Fibroblast of villous mesenchyme (primary cell): Measurements from ENCODE around the gene ARPP21. TPM values are rescaled to one million over a fixed set of nuclear protein-coding genes. Genes with fewer than 3 reads are reported as not detected.
A peak's percentile ranks its signal among the peaks of the same experiment; 100 is the strongest.

Experiments
- DNase-seq: peaks from one replicate; pipeline ENCODE4 v3.0.0-alpha.2; 2010; ENCODE audit warnings: low read depth
- H3K4me3 ChIP-seq: 2 replicates; pipeline ENCODE4 v1.5.1; 2011; ENCODE audit warnings: low read depth, mild to moderate bottlenecking, low read length
- CTCF ChIP-seq: IDR thresholded peaks from 2 replicates; pipeline ENCODE4 v1.5.1; 2012; ENCODE audit warnings: low read depth, mild to moderate bottlenecking, low read length; ENCODE audit not compliant: insufficient read depth
- total RNA-seq: library from RNA; depleted of rRNA; stranded (reverse); fragments of >200 nt; gene quantifications from 2 replicates; pipeline ENCODE4 v1.2.3, GENCODE V29; 2012

ARPP21 gene
- total RNA-seq, 1 donor, result not detected

DNA sequence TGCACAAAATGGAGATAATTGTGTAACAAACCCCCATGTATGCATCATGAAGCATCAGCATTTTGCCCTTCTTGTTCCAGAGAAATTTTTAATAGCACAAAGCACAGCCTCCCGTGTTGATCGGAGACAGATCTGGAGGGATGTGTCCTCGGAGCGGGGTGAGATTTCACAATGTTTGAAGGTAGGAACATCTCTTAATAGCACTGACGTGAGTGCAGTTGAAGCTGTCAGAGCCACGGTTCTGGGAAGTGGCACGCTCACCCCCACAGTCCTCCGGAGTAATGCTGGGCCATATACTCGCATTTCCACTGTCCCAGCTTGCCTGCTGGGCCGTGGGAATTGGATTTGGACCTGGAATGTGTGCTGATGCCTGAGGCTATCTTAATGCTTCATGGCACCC, 24.1 kb downstream of the ARPP21 start:
- peak; percentile 2 for DNase-seq
- TF ChIP-seq CTCF, result no peak
- no peak overlapping the region for H3K4me3 ChIP-seq

GRCh38 chr3:35664460-35664919, 25.2 kb downstream of the ARPP21 start:
- DNase-seq, result peak; percentile 3
- no peak overlapping the region for H3K4me3 ChIP-seq
- no peak for TF ChIP-seq CTCF

- TF ChIP-seq CTCF, result no peak
- no peak overlapping the region for H3K4me3 ChIP-seq
- DNase-seq, result no peak
Observed at GRCh38 chr3:35665390-35666055, 26.2 kb downstream of the ARPP21 start.

DNA sequence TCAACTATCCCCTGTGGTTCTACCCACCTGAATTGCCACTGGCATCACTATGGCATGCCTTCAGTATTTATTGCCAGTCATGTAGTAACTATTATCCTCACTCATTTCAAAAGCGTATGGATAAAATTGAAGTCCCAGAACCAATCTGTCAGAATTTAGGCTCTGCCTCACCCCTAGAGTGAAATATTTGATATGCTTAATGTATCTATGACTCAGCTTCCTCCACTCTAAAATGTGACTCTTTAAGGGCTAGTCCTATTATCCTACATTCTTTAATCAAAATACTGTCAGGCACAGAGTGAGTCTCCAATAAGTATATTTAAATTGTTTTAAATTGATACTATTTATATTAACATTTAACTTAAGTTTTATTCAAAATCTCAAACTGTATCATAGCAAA, 27.6 kb downstream of the ARPP21 start:
- no peak for DNase-seq
- no peak for TF ChIP-seq CTCF

GRCh38 chr3:35670408-35670965, 31.2 kb downstream of the ARPP21 start:
- H3K4me3 ChIP-seq, result no peak overlapping the region
- no peak for DNase-seq
- no peak for TF ChIP-seq CTCF

More for the DNA sequence above, 27.6 kb downstream of the ARPP21 start:
- H3K4me3 ChIP-seq, result no peak overlapping the region

DNA sequence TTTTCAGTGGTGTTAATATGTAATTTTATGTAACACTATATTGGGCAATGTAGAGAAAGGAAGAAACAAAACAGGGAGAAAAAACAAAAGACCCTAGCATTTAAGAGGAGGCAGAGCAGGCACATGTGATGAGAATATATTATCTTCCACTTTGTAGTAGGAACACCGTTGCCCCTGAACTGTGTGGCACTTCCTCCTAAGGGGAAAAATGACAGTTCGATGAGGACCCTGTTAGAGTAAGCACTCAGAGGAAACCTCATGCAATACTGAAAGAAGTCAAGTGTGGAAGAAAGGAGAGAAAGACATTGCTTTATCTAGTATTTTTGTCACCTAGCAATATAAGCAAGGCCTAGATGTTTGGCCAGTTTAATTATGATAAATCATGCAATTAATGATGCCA, 32.2 kb downstream of the ARPP21 start:
- no peak for TF ChIP-seq CTCF
- DNase-seq, result no peak
- H3K4me3 ChIP-seq, result no peak overlapping the region
